Left lung (tissue), 10 donors: ENCODE results near the gene SMYD2. TPM values are rescaled to one million over a fixed set of nuclear protein-coding genes. Genes with fewer than 3 reads are reported as not detected.
A peak's percentile ranks its signal among the peaks of the same experiment; 100 is the strongest.

Source experiments
- ATAC-seq: fragments of 200-7000 bp; cut with Tn5 transposase; one replicate; pipeline ENCODE4 v1.9.1; 2020; ENCODE audit warnings: moderate library complexity
- DNase-seq, 4 donors: peaks; one replicate each; pipeline ENCODE4 v3.0.0-alpha.2; 2013 to 2020
- H3K27ac ChIP-seq, 2 donors: fragments of 200-600 bp; sonication (generic) in 1 of 2; one replicate each; pipeline versions ENCODE4 v1.5.0 to v1.8.0; 2020 to 2021
- H3K27me3 ChIP-seq, 2 donors: fragments of 200-600 bp; sonication (generic) in 1 of 2; one replicate each; pipeline versions ENCODE4 v1.5.0 to v1.8.0; 2020 to 2021
- H3K36me3 ChIP-seq, 2 donors: fragments of 200-600 bp; sonication (generic) in 1 of 2; one replicate each; pipeline versions ENCODE4 v1.5.0 to v1.8.0; 2020 to 2021
- H3K4me1 ChIP-seq, 2 donors: fragments of 200-600 bp; one replicate each; pipeline ENCODE4 v1.8.0; 2021
- H3K4me3 ChIP-seq, 2 donors: fragments of 200-600 bp; sonication (generic) in 1 of 2; one replicate each; pipeline versions ENCODE4 v1.5.0 to v1.8.0; 2020 to 2021; ENCODE audit warnings: mild to moderate bottlenecking in 1 of 2
- H3K9me3 ChIP-seq, 2 donors: fragments of 200-600 bp; sonication (generic) in 1 of 2; one replicate each; pipeline versions ENCODE4 v1.5.0 to v1.8.0; 2020 to 2021
- CTCF ChIP-seq, 2 donors: fragments of 200-600 bp; sonication (generic) in 1 of 2; IDR thresholded peaks; one replicate each; pipeline versions ENCODE4 v1.5.0 to v1.8.0; 2021; ENCODE audit warnings: antibody characterized with exemption in 2 of 2
- intact Hi-C, 2 donors: fragments of 100-400 bp; cut with DNase I; formaldehyde crosslinking; loops; one replicate each; pipeline versions ENCODE4 v1.11.2 to v1.14.2; 2022
- polyA plus RNA-seq, 6 donors: library from polyadenylated mRNA; unstranded; fragments of 120-200 nt; gene quantifications; one replicate each; pipeline ENCODE4 v1.2.1, GENCODE V29; 2013; ENCODE audit not compliant: insufficient read length in 6 of 6
- total RNA-seq, 2 donors: library from RNA; stranded (reverse); fragmentation: NEBNext Ultra II Directional; extraction: Animal tissue kit (Norgen Biotek cat#: 25700); gene quantifications; one replicate each; pipeline ENCODE4 v1.2.1, GENCODE V29; 2021
- donor health status: DM: no; HTN: yes; CAD: no.
- donor health status: DM: no; HTN: no; CAD: no.

SMYD2 gene
- total and polyA plus RNA-seq, 8 donors: 33.2 to 75.5 (median 67.8) TPM

DNA sequence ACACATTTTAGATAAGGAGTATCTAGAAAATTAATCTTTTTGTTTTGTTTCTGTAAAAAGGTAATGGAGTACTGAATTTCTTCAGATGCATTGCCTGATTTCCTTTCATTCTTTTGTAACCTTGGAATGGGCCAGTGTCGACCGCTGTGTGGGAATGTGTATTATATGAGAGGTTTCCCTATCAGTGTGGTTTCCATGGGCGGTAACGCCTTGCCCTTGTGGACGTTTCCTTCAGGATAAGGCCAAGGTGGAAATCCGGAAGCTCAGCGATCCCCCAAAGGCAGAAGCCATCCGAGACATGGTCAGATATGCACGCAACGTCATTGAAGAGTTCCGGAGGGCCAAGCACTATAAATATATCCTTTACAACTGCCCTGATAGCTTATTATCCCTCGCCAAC lies 49.8 kb downstream of the SMYD2 start:
- Histone ChIP-seq H3K4me3 (no peak overlapping the region), H3K4me1 (no peaks in the 10 kb centered on the region), H3K9me3 (no peaks in the 10 kb centered on the region), H3K27ac (no peak overlapping the region), H3K36me3 (peaks cover 0 to 8% of the 10 kb centered on the region in 2 donors), H3K27me3 (no peaks in the 10 kb centered on the region)
- ATAC-seq: no peak
- no peak for TF ChIP-seq CTCF (IDR thresholded peaks at IDR 0.05)
- intact Hi-C loops: loop anchor here in 1 of 2 donors (5.0 kb wide), 1 partner anchor 257 kb away; no protein-coding TSS in a partner anchor
- DNase-seq: no peak

GRCh38 chr1:214331180-214331579 lies 50.2 kb downstream of the SMYD2 start:
- TF ChIP-seq CTCF (IDR thresholded peaks at IDR 0.05): no peak
- Histone ChIP-seq H3K4me3 (no peak overlapping the region), H3K36me3 (peaks cover 0 to 8% of the 10 kb centered on the region in 2 donors), H3K4me1 (no peaks in the 10 kb centered on the region), H3K27ac (no peak overlapping the region), H3K27me3 (no peaks in the 10 kb centered on the region), H3K9me3 (no peaks in the 10 kb centered on the region)
- ATAC-seq (no peak), DNase-seq (no peak)
- intact Hi-C loops: loop anchor here in 1 of 2 donors (5.0 kb wide), 1 partner anchor 256 kb away; no protein-coding TSS in a partner anchor

- intact Hi-C loops: loop anchor here in 1 of 2 donors (5.0 kb wide), 1 partner anchor 255 kb away; no protein-coding TSS in a partner anchor
Measured at GRCh38 chr1:214331827-214332423, 51.0 kb downstream of the SMYD2 start.

GRCh38 chr1:214332946-214333798 lies 52.2 kb downstream of the SMYD2 start:
- ATAC-seq: peak; percentile 53
- intact Hi-C loops: loop anchor here in 1 of 2 donors (5.0 kb wide), 1 partner anchor 254 kb away; no protein-coding TSS in a partner anchor
- peak in 2 of 4 donors; percentile 20 to 44 for DNase-seq

More at GRCh38 chr1:214331827-214332423, 51.0 kb downstream of the SMYD2 start:
- H3K4me3 ChIP-seq: no peak overlapping the region
- no peaks in the 10 kb centered on the region for H3K27me3 ChIP-seq
- no peaks in the 10 kb centered on the region for H3K9me3 ChIP-seq
- peaks cover 0 to 2% of the 10 kb centered on the region in 2 donors for H3K4me1 ChIP-seq
- peak; percentile 75 to 83 for TF ChIP-seq CTCF (IDR thresholded peaks at IDR 0.05)
- DNase-seq (peak in 2 of 4 donors; percentile 36 to 43), ATAC-seq (peak; percentile 63)
- H3K36me3 ChIP-seq: peaks cover 0 to 8% of the 10 kb centered on the region in 2 donors
- H3K27ac ChIP-seq: no peak overlapping the region

More at GRCh38 chr1:214332946-214333798, 52.2 kb downstream of the SMYD2 start:
- no peak overlapping the region for H3K4me3 ChIP-seq
- peak; percentile 65 to 84 for TF ChIP-seq CTCF (IDR thresholded peaks at IDR 0.05)
- peaks cover 0 to 8% of the 10 kb centered on the region in 2 donors for H3K36me3 ChIP-seq
- no peaks in the 10 kb centered on the region for H3K9me3 ChIP-seq
- H3K27me3 ChIP-seq: no peaks in the 10 kb centered on the region
- H3K27ac ChIP-seq: no peak overlapping the region
- peaks cover 3 to 6% of the 10 kb centered on the region in 2 donors for H3K4me1 ChIP-seq
